HG03439 (cell line): ENCODE data around the gene DIAPH2.
"Not testable (repeated sequence)": the region's sequence is repeated elsewhere in the genome, so short reads cannot be mapped to it uniquely, and the experiment has no call there.

Experiments
- ATAC-seq: cut with Tn5 transposase; IDR thresholded peaks from one replicate; pipeline ENCODE4 v1.9.1; 2021; ENCODE audit warnings: mild to moderate bottlenecking, moderate library complexity; ENCODE audit not compliant: unreplicated experiment

The DIAPH2 gene

DNA sequence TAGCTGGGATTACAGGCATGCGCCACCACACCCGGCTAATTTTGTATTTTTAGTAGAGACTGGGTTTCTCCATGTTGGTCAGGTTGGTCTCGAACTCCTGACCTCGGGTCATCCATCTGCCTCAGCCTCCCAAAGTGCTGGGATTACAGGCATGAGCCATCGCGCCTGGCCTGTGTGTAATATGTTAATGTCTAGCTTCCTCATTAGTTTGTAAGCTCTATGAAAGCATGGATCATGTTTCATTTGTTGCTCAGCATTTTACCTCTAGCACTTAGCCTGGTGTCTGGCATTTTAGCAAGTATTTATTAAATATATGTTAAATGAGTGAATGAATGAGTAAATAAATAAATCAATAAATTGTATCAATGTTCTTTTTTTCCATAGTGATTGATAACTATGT lies 29.8 kb downstream of the DIAPH2 start:
- ATAC-seq: not testable (repeated sequence)

DNA sequence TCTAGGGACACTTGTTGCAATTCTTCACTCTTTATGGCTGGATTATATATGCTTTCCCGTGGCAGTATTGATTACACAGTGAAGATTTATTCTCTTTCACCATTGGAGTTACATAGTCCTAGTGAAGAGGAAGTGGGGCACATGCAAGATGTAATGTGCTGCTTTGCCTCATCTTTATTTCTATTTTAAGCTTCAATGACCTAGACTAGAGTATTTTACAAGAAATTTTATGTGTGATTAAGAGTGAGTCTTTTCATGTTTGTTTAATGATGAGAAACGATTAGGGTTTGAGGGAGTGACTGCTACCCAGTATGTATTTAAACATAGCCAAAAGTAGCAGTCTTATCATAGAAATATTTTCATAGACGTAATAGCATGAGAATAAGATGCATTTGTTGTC lies 30.8 kb downstream of the DIAPH2 start:
- no peak for ATAC-seq

DNA sequence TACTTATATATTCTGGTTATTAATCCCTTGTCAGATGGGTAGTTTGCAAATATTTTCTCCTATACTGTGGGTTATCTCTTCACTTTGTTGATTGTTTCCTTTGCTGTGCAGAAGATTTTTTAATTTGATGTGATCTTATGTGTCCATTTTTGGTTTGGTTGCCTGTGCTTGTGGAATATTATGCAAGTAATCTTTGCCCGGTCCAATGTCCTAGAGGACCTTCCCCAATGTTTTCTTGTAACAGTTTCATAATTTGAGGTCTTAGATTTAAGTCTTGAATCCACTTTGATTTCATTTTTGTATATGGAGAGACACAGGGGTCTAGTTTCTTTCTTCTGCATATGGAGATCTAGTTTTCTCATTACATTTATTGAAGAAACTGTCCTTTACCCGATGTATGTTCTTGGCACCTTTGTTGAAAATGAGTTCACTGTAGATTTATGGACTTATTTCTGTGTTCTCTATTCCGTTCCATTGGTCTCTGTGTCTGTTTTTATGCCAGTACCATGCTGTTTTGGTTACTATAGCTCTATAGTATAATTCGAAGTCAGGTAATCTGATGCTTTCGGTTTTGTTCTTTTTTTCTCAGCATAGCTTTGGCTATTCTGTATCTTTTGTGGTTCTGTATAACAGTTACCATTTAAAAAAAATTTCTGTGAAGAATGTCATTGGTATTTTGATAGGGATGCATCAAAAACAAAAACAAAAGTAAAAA lies 34.7 kb downstream of the DIAPH2 start:
- ATAC-seq: no peak

DNA sequence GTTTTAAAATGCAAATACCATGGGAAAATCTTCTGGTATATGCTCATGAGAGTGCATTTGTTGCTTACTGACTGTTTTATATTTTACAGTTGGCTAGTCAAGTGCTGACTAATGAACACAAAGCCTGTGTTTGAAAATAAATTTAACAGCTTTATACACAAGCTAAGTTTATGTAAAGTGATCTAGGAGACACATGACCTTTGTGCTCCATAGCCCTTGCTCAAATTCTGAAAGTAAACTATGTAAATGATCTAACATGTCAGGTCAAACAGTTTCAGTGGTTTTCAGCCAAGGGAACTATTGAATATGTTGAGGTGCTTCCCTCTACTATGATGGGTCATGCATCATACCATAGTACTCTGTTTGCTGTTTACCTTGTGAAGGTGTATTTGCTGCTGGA lies 36.7 kb downstream of the DIAPH2 start:
- peak; percentile 99 for ATAC-seq

DNA sequence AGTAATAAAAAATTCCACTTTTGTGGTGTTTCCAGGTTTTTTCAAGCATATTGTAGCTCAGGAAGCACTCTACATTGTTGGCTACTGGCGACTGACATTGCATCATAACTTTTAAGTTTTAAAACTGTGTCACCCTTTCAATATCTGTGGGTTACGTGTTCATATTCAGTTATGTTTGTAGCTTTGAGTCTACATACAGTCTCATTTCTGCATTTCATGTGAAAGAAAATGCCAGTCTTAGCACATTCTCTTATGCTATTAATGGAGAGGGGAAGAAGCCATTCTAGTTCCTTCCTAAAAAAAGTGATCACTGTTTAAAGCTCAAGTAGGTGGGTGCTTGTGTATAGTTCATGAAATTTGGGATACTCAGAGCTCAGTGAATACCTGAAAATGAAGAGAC lies 38.1 kb downstream of the DIAPH2 start:
- no peak for ATAC-seq

DNA sequence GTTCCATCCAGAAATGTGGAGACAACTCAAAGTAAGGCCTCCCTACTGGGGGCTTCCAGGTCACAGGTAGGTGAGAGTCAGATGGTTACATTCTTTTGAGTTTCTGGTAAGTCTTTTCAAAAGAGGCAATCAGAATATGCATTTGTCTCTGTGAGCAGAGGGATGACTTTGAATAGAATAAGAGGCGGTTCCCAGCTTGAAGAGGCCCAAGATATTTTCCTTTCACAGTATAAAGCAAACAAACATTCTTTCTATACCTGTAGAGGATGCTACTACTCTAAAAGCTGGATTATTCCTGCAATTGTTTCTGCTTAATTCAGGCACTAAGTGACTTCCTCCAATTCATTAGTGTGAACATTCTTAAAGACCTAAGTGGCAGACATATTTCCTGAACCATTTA lies 44.4 kb downstream of the DIAPH2 start:
- ATAC-seq: no peak

DNA sequence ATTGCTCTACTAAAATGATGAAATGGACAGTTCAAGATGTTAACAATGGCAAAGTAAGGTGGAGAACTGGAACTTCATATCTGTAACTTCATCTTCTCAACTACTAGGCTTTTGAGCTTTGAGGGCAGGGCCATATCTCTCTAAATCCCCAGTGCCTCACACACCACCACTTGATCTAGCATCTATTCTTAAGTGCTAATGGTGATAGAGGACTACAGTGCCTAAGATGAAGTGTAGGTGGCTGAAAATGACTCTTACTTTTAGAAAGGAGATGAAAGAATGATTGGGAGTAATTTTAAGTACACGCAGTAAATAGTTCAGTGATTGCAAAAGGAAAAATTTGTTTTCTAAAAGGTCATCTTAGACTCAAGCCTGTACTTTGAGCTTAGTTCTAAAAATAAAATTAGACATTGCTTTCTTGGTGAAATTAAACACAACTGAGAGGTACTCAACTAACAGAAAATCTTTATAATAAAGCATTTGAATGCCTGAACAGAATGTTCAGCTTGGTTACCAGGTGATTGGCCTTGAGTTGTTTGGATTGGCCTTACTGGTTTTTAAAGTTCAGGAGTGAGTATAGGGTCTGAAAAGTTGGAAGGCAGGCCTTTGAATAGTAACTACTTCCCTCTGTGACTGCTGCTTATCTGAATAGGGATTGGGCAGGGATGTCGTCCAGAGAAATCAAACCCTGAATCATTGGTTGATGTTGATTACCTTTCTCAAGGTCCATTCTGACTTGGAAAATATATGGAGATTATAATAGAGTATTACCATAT lies 45.4 kb downstream of the DIAPH2 start:
- no peak for ATAC-seq

DNA sequence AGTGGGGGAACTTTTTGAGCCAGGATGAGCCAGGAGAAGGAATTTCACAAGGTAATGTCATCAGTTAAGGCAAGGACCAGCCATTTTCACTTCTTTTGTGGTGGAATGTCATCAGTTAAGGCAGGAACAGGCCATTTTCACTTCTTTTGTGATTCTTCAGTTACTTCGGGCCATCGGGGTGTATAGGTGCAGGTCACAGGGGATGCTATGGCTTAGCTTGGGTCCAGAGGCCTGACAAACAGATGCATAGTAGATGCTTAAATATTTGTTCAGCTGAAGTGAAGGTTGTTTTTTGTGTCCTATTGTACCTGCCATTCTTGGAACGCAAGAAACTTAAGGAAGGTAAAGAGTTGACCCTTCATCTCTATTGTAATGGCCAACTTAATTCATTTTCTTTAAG lies 46.4 kb downstream of the DIAPH2 start:
- not testable (repeated sequence) for ATAC-seq

DNA sequence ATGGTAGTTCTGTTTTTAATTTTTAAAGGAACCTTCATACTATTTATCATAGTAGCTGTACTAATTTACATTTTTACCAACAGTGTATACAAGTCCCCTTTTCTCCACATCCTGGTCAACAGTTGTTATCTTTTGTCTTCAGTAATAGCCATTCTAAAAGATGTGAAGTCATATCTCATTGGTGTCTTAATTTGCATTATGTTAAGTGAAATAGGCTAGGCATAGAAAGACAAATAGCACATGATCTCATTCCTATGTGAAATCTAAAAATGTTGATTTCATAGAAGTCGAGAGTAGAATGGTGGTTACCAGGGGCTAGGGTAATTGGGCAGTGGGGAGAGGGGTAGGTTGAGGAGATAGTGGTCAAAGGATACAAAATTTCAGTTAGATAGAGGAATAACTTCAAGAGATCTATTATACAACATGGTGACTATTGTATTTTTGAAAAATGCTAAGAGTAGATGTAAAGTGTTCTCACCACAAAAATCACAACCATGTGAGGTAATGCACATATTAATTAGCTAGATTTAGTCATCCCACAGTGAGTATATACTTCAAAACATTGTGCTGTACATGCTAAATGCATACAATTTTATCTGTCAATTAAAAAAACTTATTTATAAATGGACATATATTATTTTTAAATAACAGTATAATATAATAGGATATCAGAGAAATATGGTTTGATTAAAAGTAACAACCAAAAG lies 58.9 kb downstream of the DIAPH2 start:
- ATAC-seq: no peak

DNA sequence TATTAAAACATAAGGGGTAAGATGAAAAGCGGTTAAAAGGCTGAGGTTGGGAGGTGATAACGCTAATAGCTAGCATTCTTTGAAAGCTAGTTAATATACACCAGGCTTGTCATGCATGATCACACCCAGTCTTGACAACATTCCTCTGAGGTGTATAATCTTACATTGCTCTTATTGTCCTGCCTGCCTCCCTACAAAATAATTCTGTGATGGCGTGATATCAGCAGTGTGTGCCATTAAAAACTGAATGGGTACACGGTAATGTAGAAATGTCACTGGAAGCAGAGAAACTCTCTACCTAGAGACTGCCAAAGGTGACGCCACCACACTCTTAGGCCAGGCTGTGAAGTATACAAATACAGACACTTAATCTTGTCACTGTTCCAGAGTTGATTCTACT lies 68.1 kb downstream of the DIAPH2 start:
- ATAC-seq: no peak

DNA sequence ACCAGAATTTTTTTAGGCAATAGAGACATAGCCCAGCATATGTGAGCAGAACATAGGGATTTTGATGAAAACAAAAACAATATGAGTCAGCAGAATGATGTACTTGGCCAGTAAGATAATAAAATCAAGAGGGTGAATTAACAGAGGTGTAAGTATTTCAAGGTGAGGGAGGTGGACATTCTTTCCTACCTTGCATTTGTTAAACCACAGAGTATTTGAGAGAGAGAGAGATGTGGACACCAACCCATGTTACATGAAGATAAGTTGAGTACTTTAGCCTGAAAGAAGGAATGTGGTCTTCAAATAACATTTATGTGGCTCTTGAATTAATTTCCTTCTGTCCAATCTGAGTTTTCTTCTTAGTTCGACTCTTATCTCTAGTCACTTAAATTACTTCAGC lies 68.6 kb downstream of the DIAPH2 start:
- no peak for ATAC-seq

DNA sequence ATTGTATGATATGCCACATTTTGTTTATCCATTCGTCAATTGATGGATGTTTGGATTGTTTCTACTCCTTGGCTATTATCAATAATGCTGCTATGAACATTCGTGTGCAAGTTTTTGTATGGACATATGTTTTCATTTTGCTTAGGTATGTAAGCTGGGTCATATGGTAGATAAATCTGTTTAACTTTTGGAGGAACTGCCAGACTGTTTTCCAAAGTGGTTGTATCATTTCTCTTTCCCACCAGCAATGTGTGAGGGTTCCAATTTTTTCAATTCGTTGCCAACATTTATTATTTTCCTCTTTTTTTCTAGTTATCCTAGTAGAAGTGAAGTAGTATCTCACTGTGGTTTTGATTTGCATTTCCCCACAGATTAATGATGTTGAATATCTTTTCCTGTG lies 71.8 kb downstream of the DIAPH2 start:
- no peak for ATAC-seq

DNA sequence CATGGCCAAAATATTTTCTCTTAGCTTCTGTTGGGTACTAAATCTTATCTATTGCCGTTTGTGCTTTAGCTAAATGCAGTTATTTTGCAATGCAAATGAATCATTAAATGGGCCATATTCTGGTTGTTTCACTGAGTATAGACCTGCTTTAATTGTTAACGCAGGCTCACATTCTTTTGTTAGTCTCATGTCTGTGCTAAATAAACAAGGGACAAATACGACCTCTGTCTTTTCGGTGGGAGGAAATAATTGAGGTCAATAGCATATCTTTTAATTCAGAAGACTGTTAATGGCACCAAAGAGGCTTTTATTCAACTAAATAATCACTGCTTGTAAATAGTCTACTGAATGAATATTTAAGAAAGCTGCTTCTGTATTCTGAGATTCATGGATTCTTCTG lies 76.9 kb downstream of the DIAPH2 start:
- no peak for ATAC-seq

DNA sequence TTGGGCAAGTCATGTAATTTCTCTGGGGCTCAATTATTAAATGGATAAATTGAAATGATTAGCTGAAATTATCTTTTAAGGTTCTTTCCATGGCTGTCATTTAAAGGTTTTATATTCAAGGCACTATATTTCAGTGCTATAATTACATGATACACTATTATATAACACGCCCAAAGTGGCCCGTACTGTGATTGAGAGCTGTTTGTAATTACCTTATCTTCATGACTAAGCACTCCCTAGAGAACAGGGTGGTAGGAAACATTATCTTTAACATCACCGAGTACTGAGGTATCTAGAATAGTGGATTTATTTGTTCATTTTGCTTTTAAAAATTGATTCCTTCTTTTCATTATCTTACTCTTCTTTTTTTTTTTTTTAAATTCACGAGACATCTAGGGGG lies 79.0 kb downstream of the DIAPH2 start:
- ATAC-seq: no peak

DNA sequence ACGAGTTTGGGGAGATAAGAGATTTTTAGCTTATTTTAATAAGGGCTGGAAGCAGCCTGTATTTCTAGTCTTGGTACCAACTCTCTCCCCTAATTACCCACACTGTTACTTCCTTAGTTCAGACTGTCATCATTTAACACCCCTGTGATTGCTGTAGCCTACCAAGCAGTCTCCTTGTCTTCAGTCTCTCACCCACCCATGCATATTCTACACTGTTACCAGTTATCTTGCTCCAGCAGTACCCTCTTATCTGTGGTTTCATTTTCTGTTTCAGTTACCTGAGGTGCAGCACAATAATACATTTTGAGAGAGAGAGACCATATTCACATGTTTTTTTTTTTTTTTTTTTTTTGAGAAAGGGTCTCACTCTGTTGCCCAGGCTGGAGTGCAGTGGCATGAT lies 80.2 kb downstream of the DIAPH2 start:
- no peak for ATAC-seq

DNA sequence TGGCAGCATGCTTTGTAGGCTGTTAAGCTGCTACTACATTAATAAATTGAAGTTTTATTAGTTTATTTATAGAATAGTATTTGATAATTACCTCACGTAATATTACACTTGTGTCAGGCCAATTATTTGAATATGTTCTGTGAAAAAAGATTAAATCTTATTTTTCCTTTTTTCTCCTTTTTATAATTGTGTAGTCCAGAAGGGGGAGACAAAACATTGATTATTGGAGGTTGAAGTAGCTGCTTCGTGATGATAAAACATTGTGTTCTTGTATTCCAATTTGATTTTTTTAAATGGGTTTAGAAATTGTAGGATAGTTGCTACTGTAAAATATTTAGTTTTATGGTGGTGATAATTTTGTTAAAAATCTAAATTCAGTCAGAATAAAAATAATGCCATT lies 85.7 kb downstream of the DIAPH2 start:
- no peak for ATAC-seq

DNA sequence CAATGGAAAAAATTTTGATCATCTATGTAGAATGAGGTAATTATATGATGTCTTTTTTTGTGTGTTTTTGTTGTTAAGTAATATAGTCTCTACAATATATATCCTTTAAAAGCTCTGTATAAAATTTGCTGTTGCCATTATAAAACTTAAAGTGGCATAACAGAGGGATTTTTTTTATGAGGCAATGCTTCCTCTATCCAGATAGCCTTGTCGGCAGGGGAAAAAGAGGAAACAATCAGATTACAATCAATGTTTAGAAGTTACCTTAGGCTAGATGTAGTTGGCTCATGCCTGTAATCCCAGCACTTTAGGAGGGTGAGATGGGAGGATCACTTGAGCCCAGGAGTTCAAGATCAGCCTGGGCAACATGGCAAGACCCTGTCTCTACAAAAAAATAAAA lies 86.8 kb downstream of the DIAPH2 start:
- ATAC-seq: no peak

DNA sequence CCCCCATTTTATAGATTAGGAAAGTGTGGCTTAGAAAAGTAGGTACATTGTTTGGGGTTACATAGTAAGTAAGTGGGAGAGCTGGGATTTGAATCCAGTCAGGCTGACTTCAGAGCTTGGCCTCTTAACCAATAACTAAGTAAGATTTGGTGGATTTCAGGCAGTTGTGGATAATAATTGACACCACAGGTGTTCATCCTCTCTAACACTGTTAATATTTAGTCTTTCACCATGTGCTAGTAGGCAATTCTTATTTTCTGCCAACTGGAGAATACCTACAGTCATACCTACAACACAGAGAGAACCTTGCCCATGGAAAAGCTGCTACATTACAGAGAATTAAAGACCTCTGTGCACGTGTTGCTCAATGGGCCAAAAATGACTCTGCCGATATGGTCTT lies 89.5 kb downstream of the DIAPH2 start:
- no peak for ATAC-seq

DNA sequence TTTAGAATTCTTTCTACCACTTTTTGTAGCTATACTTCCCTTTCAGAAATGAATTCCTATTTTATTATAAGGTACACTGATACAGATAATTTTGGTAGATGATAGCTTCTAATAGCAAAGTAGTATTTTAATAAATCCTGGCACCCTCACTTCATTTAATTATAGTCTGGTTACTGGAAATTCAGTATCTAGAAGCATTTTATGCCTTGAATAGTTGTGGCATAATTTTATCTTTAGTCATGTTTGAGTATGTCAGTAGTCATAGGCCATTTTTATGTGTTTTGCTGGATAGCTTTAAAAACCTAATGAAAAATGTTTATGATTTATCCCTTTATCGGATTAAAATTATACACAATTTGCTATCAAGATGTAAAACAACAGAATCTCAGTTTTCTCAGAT lies 92.3 kb downstream of the DIAPH2 start:
- ATAC-seq: no peak

DNA sequence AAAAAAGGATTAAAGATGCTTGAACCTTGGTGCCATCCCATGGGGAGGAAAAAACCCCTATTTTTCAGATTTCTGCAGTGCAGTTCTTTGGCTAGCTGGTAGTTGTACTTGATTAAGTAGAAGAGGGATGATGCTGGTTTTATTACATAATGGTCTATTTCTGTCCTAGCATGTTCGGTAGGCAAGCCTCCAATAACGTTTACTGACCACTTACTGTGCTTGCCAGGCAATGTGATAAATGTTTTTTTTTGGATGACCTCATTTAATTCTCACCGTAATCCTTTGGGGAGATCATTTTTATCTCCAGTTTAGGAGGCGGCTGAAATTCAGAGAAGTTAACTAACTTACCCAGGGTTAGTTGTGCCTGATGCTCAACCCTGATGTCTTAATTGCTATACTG lies 106.9 kb downstream of the DIAPH2 start:
- ATAC-seq: no peak

DNA sequence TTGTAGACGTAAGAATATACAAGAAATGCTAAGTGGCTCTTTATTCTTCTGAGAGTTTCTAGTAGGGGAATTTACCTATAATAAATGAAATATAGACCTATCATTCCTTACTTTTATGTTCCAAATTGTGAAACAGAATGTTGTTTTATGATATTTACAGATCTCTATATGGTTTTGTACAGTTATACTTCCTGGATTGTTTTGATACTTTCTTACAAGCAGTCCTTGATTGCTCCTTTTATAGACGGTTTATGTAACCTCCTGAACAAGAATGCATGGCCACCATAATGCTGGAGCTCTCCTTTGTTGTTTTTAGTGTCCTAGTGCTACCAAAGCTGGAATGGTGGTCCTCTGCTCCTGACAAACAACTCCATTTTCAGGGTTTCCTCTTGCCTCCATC lies 107.4 kb downstream of the DIAPH2 start:
- ATAC-seq: no peak

DNA sequence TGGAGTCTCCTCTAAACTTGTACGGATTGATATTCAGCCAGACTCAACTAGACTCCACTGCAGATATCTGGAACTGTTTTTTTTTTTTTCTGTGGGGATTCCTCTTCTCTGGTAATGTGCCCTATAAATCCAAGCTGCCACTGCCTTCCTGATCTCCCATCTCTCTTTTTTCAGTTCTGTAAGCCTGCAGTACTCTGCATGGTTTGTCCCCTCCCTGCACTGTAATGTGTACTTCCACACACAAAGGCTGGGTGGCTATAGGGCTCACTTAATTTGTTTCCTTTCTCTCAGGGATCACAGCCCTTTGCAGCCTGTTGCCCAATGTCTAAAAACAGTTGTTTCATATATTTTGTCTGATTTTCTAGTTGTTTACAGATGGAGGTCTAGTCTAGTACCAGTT lies 114.3 kb downstream of the DIAPH2 start:
- ATAC-seq: no peak
